Measurements from ENCODE around the gene BCKDHA.
A peak's percentile ranks its signal among the peaks of the same experiment; 100 is the strongest.
"Not testable (repeated sequence)": the region's sequence is repeated elsewhere in the genome, so short reads cannot be mapped to it uniquely, and the experiment has no call there.

The BCKDHA gene

DNA sequence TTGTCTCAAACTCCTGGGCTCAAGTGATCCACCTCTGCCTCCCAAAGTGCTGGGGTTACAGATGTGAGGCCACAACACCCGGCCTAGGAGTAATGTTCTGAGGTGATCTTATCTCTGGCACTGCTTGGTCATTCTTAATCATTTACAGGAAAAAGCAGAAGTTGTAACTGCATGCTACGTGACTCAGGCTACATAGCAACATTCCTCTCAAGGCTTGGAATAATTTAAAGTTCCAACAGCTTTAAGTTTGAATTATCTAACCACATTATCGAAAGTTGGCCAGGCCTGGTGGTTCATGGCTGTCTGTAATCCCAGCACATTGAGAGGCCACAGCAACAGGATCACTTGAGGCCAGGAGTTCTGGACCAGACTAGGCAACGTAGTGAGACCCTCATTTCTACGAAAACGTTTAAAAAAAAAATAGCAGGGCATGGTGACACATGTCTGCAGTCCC lies 29.7 kb upstream of the BCKDHA start:
- no peak for DNase-seq

GRCh38 chr19:41369769-41370168 lies 27.8 kb upstream of the BCKDHA start:
- DNase-seq, result no peak

GRCh38 chr19:41371119-41371518 lies 26.5 kb upstream of the BCKDHA start:
- DNase-seq, result not testable (repeated sequence)

- DNase-seq, result no peak
Measured at GRCh38 chr19:41371541-41371940, 26.1 kb upstream of the BCKDHA start.

- DNase-seq, result no peak
Measured at GRCh38 chr19:41372501-41372900, 25.1 kb upstream of the BCKDHA start.

DNA sequence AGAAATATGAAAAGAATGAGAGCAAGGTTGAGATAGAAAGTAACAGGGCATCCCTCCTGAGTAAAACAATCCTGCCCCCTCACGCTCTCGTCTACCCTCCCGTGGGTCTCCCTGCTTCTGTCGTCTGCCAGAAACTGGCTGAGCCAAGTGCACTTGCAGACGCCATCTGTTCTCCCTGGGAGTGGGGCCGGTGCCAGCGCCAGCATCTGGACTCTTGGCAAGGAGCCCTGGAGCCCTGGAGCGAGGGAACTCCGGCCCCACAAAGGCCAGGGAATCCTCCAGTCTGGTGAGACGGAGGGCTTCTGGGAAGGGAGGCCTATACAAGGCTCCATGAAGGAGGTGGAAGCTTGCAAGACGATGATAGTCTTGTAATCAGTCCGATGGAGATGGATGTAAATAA lies 23.6 kb upstream of the BCKDHA start:
- DNase-seq, result no peak

GRCh38 chr19:41376241-41376997 lies 21.2 kb upstream of the BCKDHA start, which contains the start of gene TMEM91:
TMEM91 (plus strand) TSS chr19:41376533; CDS start chr19:41378310, 1,777 bp downstream.
- DNase-seq, result peak; percentile 35

DNA sequence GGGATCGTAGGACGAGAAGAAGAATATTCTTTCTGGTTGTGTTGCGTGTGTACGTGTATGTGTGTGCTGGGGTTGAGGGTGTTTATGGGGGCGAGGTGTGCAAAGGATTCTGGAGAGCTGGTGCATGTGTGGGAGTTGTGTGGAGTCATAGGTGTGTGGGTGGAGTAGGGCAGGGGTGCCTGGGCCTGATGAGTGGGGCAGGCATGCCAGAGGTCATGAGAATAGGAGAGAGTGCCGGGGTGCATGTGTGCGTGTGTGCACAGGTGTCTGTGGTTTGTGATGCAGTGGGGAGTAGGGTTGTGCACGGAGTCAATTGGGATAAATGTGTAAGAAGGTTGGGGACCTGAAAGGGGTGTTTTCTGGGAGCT lies 20.6 kb upstream of the BCKDHA start:
- DNase-seq, result no peak

GRCh38 chr19:41377977-41378709 lies 19.5 kb upstream of the BCKDHA start:
- DNase-seq, result no peak

DNA sequence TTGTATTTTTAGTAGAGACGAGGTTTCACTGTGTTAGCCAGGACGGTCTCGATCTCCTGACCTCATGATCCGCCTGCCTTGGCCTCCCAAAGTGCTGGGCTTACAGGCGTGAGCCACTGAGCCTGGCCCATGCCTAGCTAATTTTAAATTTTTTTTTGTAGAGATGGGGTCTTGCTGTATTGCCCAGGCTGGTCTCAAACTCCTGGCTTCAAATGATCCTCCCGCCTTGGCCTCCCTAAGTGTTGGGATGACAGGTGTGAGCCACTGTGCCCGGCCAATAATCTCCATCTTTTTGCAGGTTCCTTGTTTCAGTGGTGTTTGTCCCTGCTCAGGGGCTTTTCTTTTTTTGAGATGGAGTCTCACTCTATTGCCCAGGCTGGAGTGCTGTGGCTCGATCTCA lies 16.1 kb upstream of the BCKDHA start:
- not testable (repeated sequence) for DNase-seq

DNA sequence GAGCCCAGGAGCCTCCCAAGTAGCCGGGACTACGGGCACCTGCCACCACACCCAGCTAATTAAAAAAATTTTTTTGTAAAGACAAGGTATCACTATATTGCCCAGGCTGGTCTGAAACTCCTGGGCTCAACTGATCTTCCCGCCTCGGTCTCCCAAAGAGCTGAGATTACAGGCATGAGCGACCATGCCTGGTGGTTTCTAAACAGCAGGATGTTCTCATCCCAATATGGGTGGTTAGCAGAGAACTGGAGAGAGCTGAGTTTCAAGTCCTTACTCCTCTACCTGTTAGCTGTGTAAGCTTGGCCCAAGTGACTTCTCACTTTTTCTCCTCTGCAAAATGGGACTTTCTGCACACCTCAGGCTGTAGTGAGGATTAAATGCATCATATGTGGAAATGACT lies 13.3 kb upstream of the BCKDHA start:
- no peak for DNase-seq

DNA sequence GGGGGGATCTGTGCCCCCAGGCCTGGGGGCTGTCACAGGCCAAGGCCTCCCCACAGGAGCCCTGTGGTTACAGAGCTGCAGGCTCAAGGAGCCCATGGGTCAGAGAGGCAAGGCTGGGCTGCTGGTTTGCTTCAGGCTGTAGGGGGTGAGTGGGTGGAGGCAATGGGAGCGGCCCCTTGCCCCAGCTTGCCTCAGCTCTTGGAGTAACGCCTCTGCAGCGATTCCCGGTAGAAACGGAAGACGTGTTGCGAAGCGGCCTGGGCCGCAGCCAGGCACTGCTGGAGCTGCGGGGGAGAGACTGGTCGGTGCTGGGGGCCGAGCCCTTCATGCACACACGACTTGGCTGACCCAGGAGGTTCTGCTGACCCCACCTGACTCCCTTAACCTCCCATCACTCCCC lies 11.2 kb upstream of the BCKDHA start:
- no peak for DNase-seq

GRCh38 chr19:41391618-41392017 lies 6.0 kb upstream of the BCKDHA start:
- DNase-seq, result no peak

- no peak for DNase-seq
Measured at GRCh38 chr19:41392775-41393174, 4.8 kb upstream of the BCKDHA start.

GRCh38 chr19:41395355-41395754 lies 2.3 kb upstream of the BCKDHA start:
- DNase-seq, result no peak

GRCh38 chr19:41398050-41398418 lies 416 bp downstream of the BCKDHA start:
- no peak for DNase-seq

GRCh38 chr19:41398598-41398997 lies 980 bp downstream of the BCKDHA start:
- no peak for DNase-seq

DNA sequence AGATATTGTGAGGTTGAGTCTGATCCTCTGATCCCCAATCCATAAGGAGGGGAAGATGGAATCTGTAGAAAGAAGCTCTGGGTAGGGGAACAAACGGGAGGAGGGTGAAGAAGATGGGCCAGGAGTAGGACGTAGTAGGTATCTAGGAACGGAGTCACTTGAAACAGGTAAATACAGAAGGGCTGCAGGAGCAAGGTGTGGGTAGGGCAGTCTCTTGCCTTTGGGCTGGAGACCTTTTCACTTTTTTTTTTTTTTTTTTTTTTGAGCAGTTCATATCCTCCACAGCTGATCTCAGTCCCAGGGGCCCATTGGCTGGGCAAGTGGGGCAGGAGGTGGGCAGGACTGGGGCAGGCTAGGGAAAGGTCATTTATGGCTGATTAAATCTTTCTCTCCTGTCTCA lies 1.5 kb downstream of the BCKDHA start:
- no peak for DNase-seq

DNA sequence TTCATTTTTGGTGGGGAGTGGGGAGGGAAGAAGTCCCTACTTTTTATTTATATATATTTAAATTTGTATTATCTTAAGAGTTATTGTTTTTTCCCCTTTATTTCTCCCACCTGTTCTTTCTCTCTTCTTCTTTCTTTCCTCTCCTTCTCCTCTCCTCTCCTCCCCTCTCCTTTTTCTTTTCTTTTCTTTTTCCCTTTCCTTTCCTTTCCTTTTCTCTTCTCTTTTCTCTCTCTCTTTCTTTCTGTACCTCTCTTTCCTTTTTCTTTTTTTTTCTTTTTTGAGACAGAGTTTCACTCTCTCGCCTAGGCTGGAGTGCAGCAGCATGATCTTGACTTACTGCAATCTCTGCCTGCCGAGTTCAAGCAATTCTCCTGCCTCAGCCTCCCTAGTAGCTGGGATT lies 1.9 kb downstream of the BCKDHA start:
- no peak for DNase-seq

- DNase-seq, result no peak
Measured at GRCh38 chr19:41401483-41401882, 3.9 kb downstream of the BCKDHA start.

DNA sequence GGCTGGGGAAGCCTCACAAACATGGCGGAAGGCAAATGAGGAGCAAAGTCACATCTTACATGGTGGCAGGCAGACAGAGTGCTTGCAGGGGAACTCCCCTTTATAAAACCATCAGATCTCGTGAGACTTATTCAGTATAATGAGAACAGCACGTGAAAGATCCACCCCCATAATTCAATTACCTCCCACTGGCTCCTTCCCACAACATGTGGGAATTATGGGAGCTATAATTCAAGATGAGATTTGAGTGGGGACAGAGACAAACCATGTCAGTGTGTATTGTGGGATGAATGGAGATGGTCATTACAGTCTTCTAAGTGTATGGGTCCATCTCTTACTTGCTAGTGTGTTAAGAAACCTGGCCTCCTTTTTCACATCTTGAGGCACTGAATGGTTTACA lies 4.4 kb downstream of the BCKDHA start:
- DNase-seq, result no peak

GRCh38 chr19:41403181-41403970 lies 5.8 kb downstream of the BCKDHA start:
- no peak for DNase-seq

- DNase-seq, result no peak
Measured at GRCh38 chr19:41405776-41406175, 8.2 kb downstream of the BCKDHA start.

- DNase-seq, result no peak
Measured at GRCh38 chr19:41407271-41407670, 9.7 kb downstream of the BCKDHA start.

All from CD4-positive, alpha-beta T cell treated with Interleukin-17A for 1 hour (primary cell).